ENCODE measurements around the gene KCNT2.

KCNT2 gene

GRCh38 chr1:196323869-196324268 is 284.4 kb downstream of the KCNT2 start:
- H2AFZ ChIP-seq (ENCODE audit: low read depth, low read length) = no peak overlapping the region
- H4K91ac ChIP-seq (ENCODE audit: low read length) = no peak overlapping the region
- H3K4ac ChIP-seq (ENCODE audit: low read depth in 1 of 2, low read length in 2 of 2) = no peak overlapping the region
- H3K23ac ChIP-seq (ENCODE audit: low read length in 2 of 2) = no peak overlapping the region
- no peak overlapping the region for H2BK15ac ChIP-seq (ENCODE audit: low read depth, poor library complexity, severe bottlenecking)
- no peaks in the 10 kb centered on the region for H3K9me3 ChIP-seq (ENCODE audit: control insufficient read depth, low read length)
- no peaks in the 10 kb centered on the region for H3K27me3 ChIP-seq (ENCODE audit: control insufficient read depth in 1 of 2, insufficient read depth in 1 of 2, low read length in 2 of 2)
- no peak overlapping the region for H2AK5ac ChIP-seq (ENCODE audit: low read length, severe bottlenecking)
- no peak overlapping the region for H4K8ac ChIP-seq (ENCODE audit: low read length)
- no peak overlapping the region for H3K9ac ChIP-seq (ENCODE audit: low read length)
- no CpG with 5 or more reads among the region's 3 CpGs for WGBS
- no peaks in the 10 kb centered on the region for H3K79me1 ChIP-seq (replicated peaks; ENCODE audit: low read length, poor library complexity, severe bottlenecking)
- no peaks in the 10 kb centered on the region for H3K36me3 ChIP-seq (ENCODE audit: control insufficient read depth in 1 of 2, insufficient read depth in 2 of 2, low read depth in 1 of 2, low read length in 2 of 2)
- no peak for DNase-seq
- no peak overlapping the region for H3K18ac ChIP-seq (ENCODE audit: low read depth in 1 of 2, low read length in 2 of 2)
- H2BK5ac ChIP-seq (ENCODE audit: low read depth, low read length, poor library complexity, severe bottlenecking) = no peak overlapping the region
- no peak overlapping the region for H2BK120ac ChIP-seq (ENCODE audit: low read depth, low read length)
- no peaks in the 10 kb centered on the region for H3K4me1 ChIP-seq (ENCODE audit: control insufficient read depth, insufficient read depth, low read depth, low read length)
- H3K27ac ChIP-seq (ENCODE audit: low read length, poor library complexity, severe bottlenecking) = no peak overlapping the region
- H3K4me3 ChIP-seq (ENCODE audit: insufficient read depth in 1 of 2, low read depth in 1 of 2, low read length in 2 of 2) = no peak overlapping the region
- H2BK12ac ChIP-seq (ENCODE audit: low read length in 2 of 2) = no peak overlapping the region
- H3K4me2 ChIP-seq (ENCODE audit: low read length, poor library complexity, severe bottlenecking) = no peak overlapping the region
- no peak overlapping the region for H3K14ac ChIP-seq (ENCODE audit: low read length in 2 of 2)

GRCh38 chr1:196319301-196319700 is 288.9 kb downstream of the KCNT2 start:
- H3K14ac ChIP-seq (ENCODE audit: low read length in 2 of 2) = no peak overlapping the region
- H3K4me3 ChIP-seq (ENCODE audit: insufficient read depth in 1 of 2, low read depth in 1 of 2, low read length in 2 of 2) = no peak overlapping the region
- no peak for DNase-seq
- no peaks in the 10 kb centered on the region for H3K79me1 ChIP-seq (replicated peaks; ENCODE audit: low read length, poor library complexity, severe bottlenecking)
- no peak overlapping the region for H3K4me2 ChIP-seq (ENCODE audit: low read length, poor library complexity, severe bottlenecking)
- WGBS = 86% methylated on average over 2 of the region's 2 CpGs
- H3K4me1 ChIP-seq (ENCODE audit: control insufficient read depth, insufficient read depth, low read depth, low read length) = no peaks in the 10 kb centered on the region
- no peak overlapping the region for H2AFZ ChIP-seq (ENCODE audit: low read depth, low read length)
- H4K8ac ChIP-seq (ENCODE audit: low read length) = no peak overlapping the region
- H3K18ac ChIP-seq (ENCODE audit: low read depth in 1 of 2, low read length in 2 of 2) = no peak overlapping the region
- H3K23ac ChIP-seq (ENCODE audit: low read length in 2 of 2) = no peak overlapping the region
- no peaks in the 10 kb centered on the region for H3K27me3 ChIP-seq (ENCODE audit: control insufficient read depth in 1 of 2, insufficient read depth in 1 of 2, low read length in 2 of 2)
- H2BK120ac ChIP-seq (ENCODE audit: low read depth, low read length) = no peak overlapping the region
- no peak overlapping the region for H3K27ac ChIP-seq (ENCODE audit: low read length, poor library complexity, severe bottlenecking)
- no peak overlapping the region for H2BK12ac ChIP-seq (ENCODE audit: low read length in 2 of 2)
- no peak overlapping the region for H3K9ac ChIP-seq (ENCODE audit: low read length)
- no peak overlapping the region for H2BK5ac ChIP-seq (ENCODE audit: low read depth, low read length, poor library complexity, severe bottlenecking)
- no peak overlapping the region for H2BK15ac ChIP-seq (ENCODE audit: low read depth, poor library complexity, severe bottlenecking)
- no peak overlapping the region for H2AK5ac ChIP-seq (ENCODE audit: low read length, severe bottlenecking)
- no peaks in the 10 kb centered on the region for H3K36me3 ChIP-seq (ENCODE audit: control insufficient read depth in 1 of 2, insufficient read depth in 2 of 2, low read depth in 1 of 2, low read length in 2 of 2)
- H3K9me3 ChIP-seq (ENCODE audit: control insufficient read depth, low read length) = no peaks in the 10 kb centered on the region
- H3K4ac ChIP-seq (ENCODE audit: low read depth in 1 of 2, low read length in 2 of 2) = no peak overlapping the region
- H4K91ac ChIP-seq (ENCODE audit: low read length) = no peak overlapping the region

DNA sequence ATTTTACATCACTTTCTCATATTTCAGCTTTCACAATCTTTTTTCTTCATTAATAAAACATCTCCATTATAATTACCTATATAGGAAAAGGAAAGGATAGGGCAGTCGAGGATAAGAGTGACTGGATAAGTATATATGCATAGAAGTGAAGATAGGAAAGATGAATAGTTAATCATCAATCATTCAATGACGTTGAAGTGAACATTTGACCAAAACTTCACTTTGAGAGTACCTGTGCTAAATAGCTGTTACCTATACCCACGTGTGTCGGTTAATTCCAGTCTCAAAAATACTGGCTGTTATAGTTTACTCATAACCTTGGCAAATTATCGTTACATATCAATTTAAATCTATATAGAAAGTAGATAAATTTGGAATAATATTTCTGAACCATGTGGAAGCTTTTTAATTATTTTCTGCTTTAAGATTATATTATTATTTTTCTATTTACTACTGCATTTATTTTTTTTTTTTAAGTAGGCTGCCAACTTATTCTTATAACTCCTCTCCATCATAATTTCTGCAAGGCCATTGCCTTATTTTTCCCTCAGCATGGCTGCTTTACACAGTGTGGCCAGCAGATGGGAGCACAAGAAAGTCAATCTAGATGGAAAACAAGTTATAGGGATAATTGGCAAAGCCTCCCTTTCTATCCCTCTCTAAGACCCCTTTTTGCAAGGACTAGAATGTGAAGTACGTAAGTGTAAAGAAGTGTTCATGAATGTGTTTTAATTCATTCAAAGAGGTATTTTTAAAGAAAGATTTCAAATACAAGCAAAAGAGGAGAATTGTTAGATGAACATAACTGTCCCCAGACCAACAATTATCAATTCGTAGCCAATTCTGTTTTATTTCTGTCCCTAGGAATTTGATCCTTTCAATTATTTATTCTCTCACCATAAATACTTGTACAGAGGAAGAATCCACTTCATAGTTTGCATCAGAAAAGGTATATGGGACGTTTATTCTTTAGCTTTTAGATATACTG is 290.4 kb downstream of the KCNT2 start:
- Histone ChIP-seq H3K4me2 (ENCODE audit: low read length, poor library complexity, severe bottlenecking) (no peak overlapping the region), H3K18ac (ENCODE audit: low read depth in 1 of 2, low read length in 2 of 2) (no peak overlapping the region), H3K4ac (ENCODE audit: low read depth in 1 of 2, low read length in 2 of 2) (no peak overlapping the region), H3K9me3 (ENCODE audit: control insufficient read depth, low read length) (no peaks in the 10 kb centered on the region), H4K8ac (ENCODE audit: low read length) (no peak overlapping the region), H3K36me3 (ENCODE audit: control insufficient read depth in 1 of 2, insufficient read depth in 2 of 2, low read depth in 1 of 2, low read length in 2 of 2) (no peaks in the 10 kb centered on the region), H3K4me1 (ENCODE audit: control insufficient read depth, insufficient read depth, low read depth, low read length) (no peaks in the 10 kb centered on the region), H3K4me3 (ENCODE audit: insufficient read depth in 1 of 2, low read depth in 1 of 2, low read length in 2 of 2) (no peak overlapping the region), H3K79me1 (replicated peaks; ENCODE audit: low read length, poor library complexity, severe bottlenecking) (no peaks in the 10 kb centered on the region), H2AFZ (ENCODE audit: low read depth, low read length) (no peak overlapping the region), H2BK15ac (ENCODE audit: low read depth, poor library complexity, severe bottlenecking) (no peak overlapping the region), H3K27ac (ENCODE audit: low read length, poor library complexity, severe bottlenecking) (no peak overlapping the region), H3K9ac (ENCODE audit: low read length) (no peak overlapping the region), H3K23ac (ENCODE audit: low read length in 2 of 2) (no peak overlapping the region), H2AK5ac (ENCODE audit: low read length, severe bottlenecking) (no peak overlapping the region), H3K27me3 (ENCODE audit: control insufficient read depth in 1 of 2, insufficient read depth in 1 of 2, low read length in 2 of 2) (no peaks in the 10 kb centered on the region), H4K91ac (ENCODE audit: low read length) (no peak overlapping the region), H3K14ac (ENCODE audit: low read length in 2 of 2) (no peak overlapping the region), H2BK120ac (ENCODE audit: low read depth, low read length) (no peak overlapping the region), H2BK12ac (ENCODE audit: low read length in 2 of 2) (no peak overlapping the region), H2BK5ac (ENCODE audit: low read depth, low read length, poor library complexity, severe bottlenecking) (no peak overlapping the region)
- DNase-seq = peak; percentile 55
- WGBS = 86% methylated on average over 3 of the region's 8 CpGs

DNA sequence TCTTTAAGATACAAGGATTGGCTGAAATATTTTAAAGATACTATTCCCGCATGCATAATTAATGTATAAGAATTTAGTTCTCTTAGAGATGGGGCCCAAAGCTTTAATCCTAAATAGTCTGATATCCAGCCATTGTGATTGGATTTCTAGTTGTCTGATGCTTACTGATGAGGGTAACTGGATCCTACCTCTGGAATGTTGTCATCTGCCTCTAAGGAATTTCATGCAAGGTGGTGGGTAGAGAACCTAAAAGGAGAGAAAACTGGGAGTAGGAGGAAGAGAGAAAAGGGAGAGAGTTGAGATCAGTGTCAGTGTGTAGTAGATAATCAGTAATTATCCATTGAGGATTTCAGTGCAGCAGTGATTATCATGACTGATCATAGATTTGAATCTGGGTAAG is 295.5 kb downstream of the KCNT2 start:
- WGBS = 100% methylated on average over 1 of the region's 1 CpG
- DNase-seq = no peak

More for the DNA sequence above, 295.5 kb downstream of the KCNT2 start:
- Histone ChIP-seq H3K4ac (ENCODE audit: low read depth in 1 of 2, low read length in 2 of 2) (no peak overlapping the region), H3K4me3 (ENCODE audit: insufficient read depth in 1 of 2, low read depth in 1 of 2, low read length in 2 of 2) (no peak overlapping the region), H3K9me3 (ENCODE audit: control insufficient read depth, low read length) (peaks cover 7% of the 10 kb centered on the region), H3K36me3 (ENCODE audit: control insufficient read depth in 1 of 2, insufficient read depth in 2 of 2, low read depth in 1 of 2, low read length in 2 of 2) (no peaks in the 10 kb centered on the region), H2BK12ac (ENCODE audit: low read length in 2 of 2) (no peak overlapping the region), H3K18ac (ENCODE audit: low read depth in 1 of 2, low read length in 2 of 2) (no peak overlapping the region), H3K23ac (ENCODE audit: low read length in 2 of 2) (no peak overlapping the region), H3K27me3 (ENCODE audit: control insufficient read depth in 1 of 2, insufficient read depth in 1 of 2, low read length in 2 of 2) (no peaks in the 10 kb centered on the region), H4K91ac (ENCODE audit: low read length) (no peak overlapping the region), H2BK15ac (ENCODE audit: low read depth, poor library complexity, severe bottlenecking) (no peak overlapping the region), H3K27ac (ENCODE audit: low read length, poor library complexity, severe bottlenecking) (no peak overlapping the region), H3K4me1 (ENCODE audit: control insufficient read depth, insufficient read depth, low read depth, low read length) (no peaks in the 10 kb centered on the region), H3K4me2 (ENCODE audit: low read length, poor library complexity, severe bottlenecking) (no peak overlapping the region), H4K8ac (ENCODE audit: low read length) (no peak overlapping the region), H2BK120ac (ENCODE audit: low read depth, low read length) (no peak overlapping the region), H3K14ac (ENCODE audit: low read length in 2 of 2) (no peak overlapping the region), H2AFZ (ENCODE audit: low read depth, low read length) (no peak overlapping the region), H3K79me1 (replicated peaks; ENCODE audit: low read length, poor library complexity, severe bottlenecking) (no peaks in the 10 kb centered on the region), H2BK5ac (ENCODE audit: low read depth, low read length, poor library complexity, severe bottlenecking) (no peak overlapping the region), H3K9ac (ENCODE audit: low read length) (no peak overlapping the region), H2AK5ac (ENCODE audit: low read length, severe bottlenecking) (no peak overlapping the region)

All from mesenchymal stem cell (in vitro differentiated cells and primary cell).